GM23338 (cell line): ENCODE results near the gene CD9.

Source experiments
- CREB1 ChIP-seq: fragments of 250-450 bp; sonication (Bioruptor Pico); IDR thresholded peaks from 2 replicates; pipeline ENCODE4 v1.5.0; 2020; ENCODE audit warnings: low read depth, mild to moderate bottlenecking, moderate library complexity
- CTCF ChIP-seq, 2 experiments: fragments of 200-600 bp in 1 of 2; sonication (generic) in 1 of 2; conservative IDR thresholded peaks; 2 replicates each; pipeline versions ENCODE4 v1.5.1 to v1.6.1; 2016 to 2017; ENCODE audit warnings: antibody characterized with exemption in 2 of 2, low read depth in 2 of 2, mild to moderate bottlenecking in 2 of 2, moderate library complexity in 1 of 2
- EZH2 ChIP-seq: fragments of 200-600 bp; sonication (generic); IDR thresholded peaks from one replicate; pipeline ENCODE4 v1.8.0; 2017; ENCODE audit warnings: antibody characterized with exemption, mild to moderate bottlenecking, low read depth; ENCODE audit not compliant: unreplicated experiment
- EZH2phosphoT487 ChIP-seq: fragments of 200-600 bp; sonication (generic); IDR thresholded peaks from one replicate; pipeline ENCODE4 v1.8.1; 2018; ENCODE audit warnings: antibody characterized with exemption; ENCODE audit not compliant: unreplicated experiment
- POLR2AphosphoS5 ChIP-seq: IDR thresholded peaks from 2 replicates; pipeline ENCODE4 v1.6.1; 2016; ENCODE audit warnings: antibody characterized with exemption, low read depth
- REST ChIP-seq: IDR thresholded peaks from one replicate; pipeline ENCODE4 v1.6.1; 2018; ENCODE audit warnings: antibody characterized with exemption; ENCODE audit not compliant: unreplicated experiment
- ZNF462 ChIP-seq: fragments of 250-450 bp; sonication (Bioruptor Pico); IDR thresholded peaks from 2 replicates; pipeline ENCODE4 v1.5.0; 2020; ENCODE audit warnings: mild to moderate bottlenecking, moderate library complexity

- TF ChIP-seq POLR2AphosphoS5 (no peak), EZH2 (no peak), CTCF (conservative IDR thresholded peaks at IDR 0.05; ENCODE audit: low read depth in 2 of 2) (no peak), REST (no peak), CREB1 (CRISPR knock-in tag) (no peak), ZNF462 (CRISPR knock-in tag) (no peak), EZH2phosphoT487 (no peak)
Measured at GRCh38 chr12:6257007-6257406, 56.8 kb downstream of the CD9 start.
